Measurements from ENCODE around the gene HBD.

HBD gene

DNA sequence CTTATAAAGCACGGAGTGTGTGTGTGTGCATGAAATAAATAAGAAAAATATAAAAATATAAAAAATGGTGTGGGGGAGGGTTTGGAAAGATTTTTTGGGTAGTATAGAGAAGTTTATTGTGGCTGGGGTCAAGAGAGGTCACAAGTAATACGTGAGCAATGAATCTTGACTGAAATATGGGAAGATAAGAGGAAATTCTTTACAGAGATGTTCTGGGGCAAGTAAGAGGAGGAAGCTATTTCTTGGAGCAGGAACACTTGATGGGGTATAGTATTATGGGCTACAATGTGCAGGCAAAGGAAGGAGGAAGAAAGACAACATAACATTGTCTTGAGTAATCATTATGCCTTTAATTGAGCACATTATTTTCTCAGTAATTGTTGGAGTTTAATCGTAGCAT is 2.1 kb downstream of the HBD start:
- peak; percentile 24 for DNase-seq

- no peak for DNase-seq
Measured at GRCh38 chr11:5231111-5231510, 3.2 kb downstream of the HBD start.

DNA sequence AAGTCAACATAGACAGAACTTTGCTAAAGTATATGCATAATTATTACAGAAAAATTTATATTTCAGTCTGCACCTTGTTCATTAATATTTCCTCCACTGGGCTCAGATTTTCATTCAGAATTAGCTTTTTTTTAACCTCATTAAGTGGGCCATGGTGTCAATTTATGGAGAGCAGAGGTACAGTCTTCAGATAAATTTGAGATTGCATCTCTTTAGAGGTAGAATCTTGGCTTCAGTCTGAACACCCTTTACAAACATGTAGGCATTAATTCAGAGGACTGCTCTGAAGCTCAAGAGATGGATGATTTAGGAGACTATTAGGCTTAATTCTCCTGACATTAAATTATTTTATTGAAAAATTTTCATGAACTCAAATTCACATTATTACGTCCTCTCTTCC is 4.0 kb downstream of the HBD start:
- DNase-seq = no peak

- DNase-seq = no peak
Measured at GRCh38 chr11:5229796-5230195, 4.5 kb downstream of the HBD start.

DNA sequence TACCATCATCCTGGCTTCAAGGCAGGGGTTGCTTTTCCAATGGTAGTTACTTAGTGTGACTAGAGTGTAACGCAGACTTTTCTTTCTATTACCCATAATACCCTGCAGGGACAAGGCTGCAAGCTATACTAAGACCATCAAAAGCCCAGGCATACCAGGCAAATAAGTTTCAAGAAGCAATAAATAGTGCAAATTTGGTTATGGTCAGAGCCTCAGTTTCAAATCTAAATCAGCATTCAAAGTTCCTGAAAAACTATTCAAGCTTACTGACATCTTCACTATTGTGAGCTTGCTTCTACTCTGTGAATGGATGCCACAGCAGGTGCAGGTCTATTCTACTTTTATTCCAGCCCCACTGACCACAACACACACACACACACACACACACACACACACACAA is 4.9 kb downstream of the HBD start:
- DNase-seq = no peak

DNA sequence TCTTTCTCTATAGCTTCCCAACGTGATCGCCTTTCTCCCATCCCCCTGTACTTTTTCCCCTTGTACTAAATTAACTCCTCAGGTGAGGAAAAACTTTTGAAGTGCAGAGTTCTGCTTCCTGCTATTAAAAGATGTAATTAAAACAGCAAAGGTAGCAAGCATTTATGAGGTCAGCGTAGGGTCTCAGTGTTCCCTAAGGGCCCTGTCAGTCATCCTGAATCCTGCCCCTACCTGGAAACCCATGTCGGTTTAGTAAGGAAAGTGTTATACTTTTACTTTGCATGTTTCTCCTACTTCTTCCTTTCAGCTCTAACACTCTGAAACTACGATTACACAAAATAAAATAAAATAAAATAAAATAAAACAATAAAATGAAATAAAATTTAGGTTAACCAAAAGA is 6.2 kb downstream of the HBD start:
- no peak for DNase-seq

- DNase-seq = no peak
Measured at GRCh38 chr11:5227681-5228080, 6.6 kb downstream of the HBD start.

DNA sequence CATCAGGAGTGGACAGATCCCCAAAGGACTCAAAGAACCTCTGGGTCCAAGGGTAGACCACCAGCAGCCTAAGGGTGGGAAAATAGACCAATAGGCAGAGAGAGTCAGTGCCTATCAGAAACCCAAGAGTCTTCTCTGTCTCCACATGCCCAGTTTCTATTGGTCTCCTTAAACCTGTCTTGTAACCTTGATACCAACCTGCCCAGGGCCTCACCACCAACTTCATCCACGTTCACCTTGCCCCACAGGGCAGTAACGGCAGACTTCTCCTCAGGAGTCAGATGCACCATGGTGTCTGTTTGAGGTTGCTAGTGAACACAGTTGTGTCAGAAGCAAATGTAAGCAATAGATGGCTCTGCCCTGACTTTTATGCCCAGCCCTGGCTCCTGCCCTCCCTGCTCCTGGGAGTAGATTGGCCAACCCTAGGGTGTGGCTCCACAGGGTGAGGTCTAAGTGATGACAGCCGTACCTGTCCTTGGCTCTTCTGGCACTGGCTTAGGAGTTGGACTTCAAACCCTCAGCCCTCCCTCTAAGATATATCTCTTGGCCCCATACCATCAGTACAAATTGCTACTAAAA is 7.5 kb downstream of the HBD start, which contains the start of gene HBB:
TSS of gene HBB (minus strand) at position 340 of the 579 bp plus-strand sequence. CDS start at position 290, 50 bp downstream.
- no peak for DNase-seq

- no peak for DNase-seq
Measured at GRCh38 chr11:5225480-5225871, 8.8 kb downstream of the HBD start.

DNA sequence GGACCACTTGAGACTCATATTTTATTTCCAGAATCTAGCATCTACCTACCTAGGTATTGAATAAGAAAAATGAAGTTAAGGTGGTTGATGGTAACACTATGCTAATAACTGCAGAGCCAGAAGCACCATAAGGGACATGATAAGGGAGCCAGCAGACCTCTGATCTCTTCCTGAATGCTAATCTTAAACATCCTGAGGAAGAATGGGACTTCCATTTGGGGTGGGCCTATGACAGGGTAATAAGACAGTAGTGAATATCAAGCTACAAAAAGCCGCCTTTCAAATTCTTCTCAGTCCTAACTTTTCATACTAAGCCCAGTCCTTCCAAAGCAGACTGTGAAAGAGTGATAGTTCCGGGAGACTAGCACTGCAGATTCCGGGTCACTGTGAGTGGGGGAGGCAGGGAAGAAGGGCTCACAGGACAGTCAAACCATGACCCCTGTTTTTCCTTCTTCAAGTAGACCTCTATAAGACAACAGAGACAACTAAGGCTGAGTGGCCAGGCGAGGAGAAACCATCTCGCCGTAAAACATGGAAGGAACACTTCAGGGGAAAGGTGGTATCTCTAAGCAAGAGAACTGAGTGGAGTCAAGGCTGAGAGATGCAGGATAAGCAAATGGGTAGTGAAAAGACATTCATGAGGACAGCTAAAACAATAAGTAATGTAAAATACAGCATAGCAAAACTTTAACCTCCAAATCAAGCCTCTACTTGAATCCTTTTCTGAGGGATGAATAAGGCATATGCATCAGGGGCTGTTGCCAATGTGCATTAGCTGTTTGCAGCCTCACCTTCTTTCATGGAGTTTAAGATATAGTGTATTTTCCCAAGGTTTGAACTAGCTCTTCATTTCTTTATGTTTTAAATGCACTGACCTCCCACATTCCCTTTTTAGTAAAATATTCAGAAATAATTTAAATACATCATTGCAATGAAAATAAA is 9.5 kb downstream of the HBD start:
- no peak for DNase-seq

DNA sequence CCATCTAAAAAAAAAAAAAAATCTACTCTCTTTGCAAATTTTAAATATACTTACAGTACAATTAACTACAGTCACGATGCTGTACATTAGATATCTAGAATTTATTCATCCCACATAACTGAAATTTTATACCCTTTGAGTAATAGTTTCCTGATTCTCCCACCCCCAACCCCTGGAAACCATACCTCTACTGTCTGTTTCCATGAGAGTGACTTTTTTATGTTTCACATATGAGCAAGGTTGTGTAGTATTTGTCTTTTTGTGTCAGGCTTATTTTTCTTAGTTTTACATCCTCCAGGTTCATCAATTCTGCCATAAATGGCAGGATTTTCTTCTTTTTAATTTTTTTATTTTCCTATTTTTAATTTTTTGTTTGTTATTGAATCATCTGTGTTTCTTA is 10.6 kb downstream of the HBD start:
- DNase-seq = no peak

GRCh38 chr11:5223146-5223545 is 11.1 kb downstream of the HBD start:
- no peak for DNase-seq

DNA sequence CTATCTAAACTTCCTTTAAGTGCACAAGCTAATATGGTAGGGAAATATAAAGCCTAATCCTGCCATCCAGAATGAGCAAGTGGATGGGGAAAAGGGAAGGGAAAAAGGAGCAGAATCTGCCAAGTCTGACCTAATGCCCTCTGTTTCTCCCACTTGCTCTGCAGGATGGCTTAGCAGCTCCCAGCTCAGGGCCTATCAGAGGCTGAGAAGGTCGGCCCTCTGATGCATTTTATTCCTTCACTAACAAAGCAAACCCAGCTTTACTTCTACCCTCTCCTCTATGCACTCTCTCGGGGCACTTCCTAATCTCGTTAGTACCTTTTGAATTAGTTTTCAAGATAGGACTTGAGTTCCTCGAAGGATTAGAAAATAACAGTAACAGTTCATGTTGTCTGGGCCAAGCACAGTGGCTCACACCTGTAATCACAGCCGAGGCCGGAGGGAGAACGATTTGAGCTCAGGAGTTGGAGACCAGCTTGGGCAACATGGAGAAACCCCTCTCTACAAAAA is 23.9 kb downstream of the HBD start:
- DNase-seq = no peak

- DNase-seq = peak; percentile 59
Measured at GRCh38 chr11:5204787-5205186, 29.5 kb downstream of the HBD start.

GRCh38 chr11:5203366-5203765 is 30.9 kb downstream of the HBD start:
- no peak for DNase-seq

GRCh38 chr11:5200582-5200981 is 33.7 kb downstream of the HBD start, which contains the start of gene OR51V1:
Gene OR51V1, minus strand, starts transcription at chr11:5200682. Its CDS starts 0 bp downstream, at chr11:5200682.
- DNase-seq = no peak

- DNase-seq = no peak
Measured at GRCh38 chr11:5198285-5198684, 36.0 kb downstream of the HBD start.

- no peak for DNase-seq
Measured at GRCh38 chr11:5197536-5197935, 36.7 kb downstream of the HBD start.

DNA sequence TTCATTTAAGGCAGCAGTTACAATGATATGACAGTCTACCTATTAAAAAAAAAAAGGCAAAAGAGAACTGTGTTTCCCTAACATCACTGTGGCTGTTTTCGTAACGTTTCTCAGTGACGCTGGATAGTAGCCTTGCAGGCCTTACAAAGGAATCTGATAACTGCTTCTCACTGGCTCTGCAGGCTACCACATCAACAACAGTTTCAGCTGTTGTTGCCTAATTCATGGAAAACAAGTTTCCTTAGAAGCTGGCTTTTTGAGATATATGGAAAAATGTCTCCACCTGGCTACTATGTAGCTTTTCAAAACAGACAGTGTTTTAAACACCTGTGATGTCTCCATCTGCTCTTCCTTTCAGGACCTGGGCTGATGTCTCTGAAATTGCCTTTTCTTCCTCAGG is 37.6 kb downstream of the HBD start:
- no peak for DNase-seq

DNA sequence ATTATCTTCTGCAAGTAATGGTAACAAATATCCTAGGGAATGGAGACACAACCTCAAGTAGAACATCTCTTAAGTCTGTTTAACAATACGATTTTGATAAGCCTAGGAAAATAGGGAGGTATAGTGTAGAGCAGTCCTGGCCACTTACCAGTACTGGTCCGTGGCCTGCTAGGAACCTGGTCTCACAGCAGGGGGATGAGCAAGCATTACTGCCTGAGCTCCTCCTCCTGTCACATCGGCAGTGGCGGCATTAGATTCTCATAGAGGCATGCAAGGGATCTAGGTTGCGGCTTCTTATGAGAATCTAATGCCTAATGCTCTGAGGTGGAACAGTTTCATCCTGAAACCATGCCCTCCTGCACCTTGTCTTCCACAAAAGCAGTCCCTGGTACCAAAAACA is 38.2 kb downstream of the HBD start:
- no peak for DNase-seq

DNA sequence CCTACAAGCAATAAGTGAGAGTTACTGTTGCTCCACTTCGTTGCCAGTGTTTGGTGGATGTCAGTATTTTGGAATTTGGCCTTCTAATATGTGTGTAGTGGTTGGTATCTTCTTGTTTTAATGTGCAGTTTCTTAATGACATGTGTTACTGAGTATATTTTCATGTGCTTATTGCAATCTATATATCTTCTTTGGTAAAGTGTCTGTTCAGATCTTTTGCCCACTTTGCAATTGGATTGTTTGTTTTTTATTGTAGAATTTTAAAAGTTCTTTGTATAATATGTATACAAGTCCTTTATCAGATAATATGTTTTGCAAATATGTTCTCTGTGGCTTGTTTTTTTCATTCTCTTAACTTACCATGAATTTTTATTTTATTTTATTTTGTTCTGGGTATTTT is 41.5 kb downstream of the HBD start:
- no peak for DNase-seq

DNA sequence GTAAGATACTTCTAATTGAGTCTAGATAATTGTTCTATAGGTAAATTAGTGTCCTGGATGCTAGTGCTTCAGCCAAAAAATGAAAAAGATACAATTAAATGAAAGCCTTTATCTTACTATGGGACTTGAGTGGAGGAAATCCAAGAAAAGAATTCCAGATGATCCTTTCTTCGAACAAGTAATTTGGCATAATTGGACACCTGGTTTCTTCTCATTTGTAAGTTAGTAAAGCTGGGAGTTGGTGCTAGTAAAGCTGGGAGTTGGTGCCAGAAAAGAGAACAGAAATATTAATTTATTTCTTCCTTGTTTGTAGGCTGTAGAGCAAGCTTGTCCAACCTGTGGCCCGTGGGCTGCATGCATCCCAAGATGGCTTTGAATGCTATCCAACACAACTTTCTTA is 46.1 kb downstream of the HBD start:
- DNase-seq = no peak

Measured in NCI-H226 (cell line).